G401.6 (cell line): ENCODE results near the gene ATP6V0B.

Experiments
- FAIRE-seq: peaks from 2 replicates; lab custom pipeline; 2012; peaks lifted over from hg19 to GRCh38; lab: Jason Lieb, UNC

Gene ATP6V0B

GRCh38 chr1:43985984-43986595, 11.3 kb downstream of the ATP6V0B start:
- no peak for FAIRE-seq

GRCh38 chr1:43986712-43987111, 12.0 kb downstream of the ATP6V0B start:
- peak; percentile 45 for FAIRE-seq

- FAIRE-seq, result no peak
Observed at GRCh38 chr1:43987159-43987902, 12.6 kb downstream of the ATP6V0B start.

GRCh38 chr1:43990271-43991199, 15.8 kb downstream of the ATP6V0B start:
- no peak for FAIRE-seq

- FAIRE-seq, result no peak
Observed at GRCh38 chr1:43991200-43991475, 16.4 kb downstream of the ATP6V0B start.

- peak; percentile 71 for FAIRE-seq
Observed at GRCh38 chr1:43991476-43992231, 16.9 kb downstream of the ATP6V0B start, which contains the start of gene CCDC24. Gene CCDC24, plus strand, starts transcription at chr1:43991599. Its CDS starts 280 bp downstream, at chr1:43991879.

- FAIRE-seq, result no peak
Observed at GRCh38 chr1:43992232-43992995, 17.7 kb downstream of the ATP6V0B start.

GRCh38 chr1:43993206-43993914, 18.6 kb downstream of the ATP6V0B start:
- FAIRE-seq, result no peak

GRCh38 chr1:43994071-43994470, 19.3 kb downstream of the ATP6V0B start:
- no peak for FAIRE-seq

GRCh38 chr1:43994794-43995790, 20.3 kb downstream of the ATP6V0B start:
- FAIRE-seq, result no peak

GRCh38 chr1:43995984-43996732, 21.4 kb downstream of the ATP6V0B start:
- no peak for FAIRE-seq

- no peak for FAIRE-seq
Observed at GRCh38 chr1:43996733-43997115, 22.0 kb downstream of the ATP6V0B start.

GRCh38 chr1:43997295-43997999, 22.7 kb downstream of the ATP6V0B start:
- FAIRE-seq, result no peak

- FAIRE-seq, result no peak
Observed at GRCh38 chr1:43998000-43998378, 23.2 kb downstream of the ATP6V0B start.

- FAIRE-seq, result no peak
Observed at GRCh38 chr1:43999455-43999854, 24.7 kb downstream of the ATP6V0B start.

- no peak for FAIRE-seq
Observed at GRCh38 chr1:44000122-44000665, 25.4 kb downstream of the ATP6V0B start.

- FAIRE-seq, result no peak
Observed at GRCh38 chr1:44002165-44002564, 27.4 kb downstream of the ATP6V0B start.

GRCh38 chr1:44002606-44003157, 27.9 kb downstream of the ATP6V0B start:
- FAIRE-seq, result no peak
